GM21447 (cell line): ENCODE data around the gene PLXNA4.

ENCODE experiments used
- ATAC-seq: cut with Tn5 transposase; IDR thresholded peaks from one replicate; pipeline ENCODE4 v1.9.1; 2021; ENCODE audit not compliant: unreplicated experiment

PLXNA4 gene

DNA sequence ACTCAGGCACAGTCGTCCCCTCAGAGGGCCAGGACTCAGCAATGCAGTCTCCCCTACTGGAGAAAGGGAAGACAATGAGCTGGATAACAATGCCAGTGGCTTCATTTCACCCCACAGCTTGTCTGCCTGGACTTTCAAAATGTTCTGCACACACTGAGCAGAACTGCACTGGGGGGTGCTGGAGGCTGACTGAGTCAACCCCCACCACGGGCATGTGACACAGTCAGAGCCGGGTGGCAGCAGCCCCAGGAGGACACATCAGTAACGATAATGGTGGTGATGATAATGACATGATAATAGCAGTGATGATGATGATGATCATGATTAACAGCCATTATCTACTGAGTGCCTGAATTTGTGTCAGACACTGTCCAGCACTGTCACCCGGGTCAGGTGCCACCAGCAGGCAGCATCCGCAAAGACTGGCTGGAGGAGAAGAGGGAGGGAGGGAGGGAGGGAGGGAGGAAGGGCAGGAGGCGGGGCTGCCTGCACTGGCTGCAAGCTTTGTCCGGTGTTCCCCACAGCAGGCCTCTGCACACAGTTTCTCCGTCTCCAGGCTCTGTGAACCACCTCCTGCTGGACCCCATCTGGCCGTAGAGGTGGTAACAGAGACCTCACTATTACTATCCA is 67.4 kb downstream of the PLXNA4 start:
- no peak for ATAC-seq

- no peak for ATAC-seq
Observed at GRCh38 chr7:132504852-132505251, 71.4 kb downstream of the PLXNA4 start.

- ATAC-seq = no peak
Observed at GRCh38 chr7:132504071-132504470, 72.2 kb downstream of the PLXNA4 start.

- no peak for ATAC-seq
Observed at GRCh38 chr7:132503415-132503814, 72.9 kb downstream of the PLXNA4 start.

GRCh38 chr7:132501956-132502355 is 74.3 kb downstream of the PLXNA4 start:
- no peak for ATAC-seq

DNA sequence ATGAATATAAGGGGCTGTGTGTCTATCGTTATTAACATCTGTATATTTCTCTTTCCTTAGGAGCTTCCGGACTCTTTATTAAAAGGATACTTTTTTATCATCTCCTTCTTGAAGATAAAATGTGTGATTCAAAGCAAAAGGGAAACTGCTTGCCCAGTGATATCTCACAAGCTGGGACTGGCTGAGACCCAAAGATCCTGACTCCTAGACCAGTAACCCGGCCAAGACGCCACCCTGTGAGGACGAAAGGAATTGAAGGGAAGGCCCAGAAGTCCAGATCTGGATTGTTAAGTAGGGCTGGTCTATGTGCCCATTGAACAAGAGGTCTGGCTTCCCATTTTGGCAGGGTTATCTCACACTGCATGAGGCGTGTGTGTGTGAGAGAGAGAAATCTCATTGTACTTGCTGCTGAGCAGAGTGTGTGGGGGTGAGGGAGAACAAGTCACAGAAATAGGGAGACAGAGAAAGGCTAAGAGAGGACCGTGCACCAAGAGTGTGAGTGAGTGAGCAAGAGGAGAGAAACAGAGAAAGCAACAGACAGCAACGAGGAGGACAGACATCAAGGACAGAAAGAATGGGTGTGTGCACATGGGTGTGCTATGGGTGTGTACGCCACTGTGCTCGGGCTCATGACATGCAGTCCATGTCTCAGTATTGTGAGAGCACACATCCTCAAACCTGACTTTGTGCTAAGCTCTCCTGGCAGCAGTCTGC is 75.4 kb downstream of the PLXNA4 start:
- ATAC-seq = no peak

- ATAC-seq = no peak
Observed at GRCh38 chr7:132499487-132499886, 76.8 kb downstream of the PLXNA4 start.

GRCh38 chr7:132499065-132499464 is 77.2 kb downstream of the PLXNA4 start:
- ATAC-seq = no peak

- ATAC-seq = no peak
Observed at GRCh38 chr7:132498319-132498718, 78.0 kb downstream of the PLXNA4 start.

DNA sequence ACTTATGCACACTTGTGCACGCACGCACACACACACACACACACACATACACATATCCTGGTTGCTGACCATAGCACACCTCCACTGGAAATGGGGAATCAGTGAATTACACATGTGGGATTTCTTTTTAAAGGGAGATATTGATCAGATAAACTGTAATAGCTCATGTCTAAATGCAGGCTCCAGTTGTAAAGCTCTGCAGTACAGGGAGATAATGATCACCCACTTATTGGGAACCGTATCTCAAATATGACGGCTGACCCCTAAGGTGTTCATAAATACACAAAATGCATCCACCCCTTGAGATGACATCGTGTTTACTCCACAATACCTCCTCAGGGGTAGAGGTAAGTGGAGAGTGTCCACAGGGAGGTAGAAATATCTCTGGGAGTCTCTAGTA is 79.2 kb downstream of the PLXNA4 start:
- no peak for ATAC-seq

- ATAC-seq = no peak
Observed at GRCh38 chr7:132495936-132496335, 80.3 kb downstream of the PLXNA4 start.

DNA sequence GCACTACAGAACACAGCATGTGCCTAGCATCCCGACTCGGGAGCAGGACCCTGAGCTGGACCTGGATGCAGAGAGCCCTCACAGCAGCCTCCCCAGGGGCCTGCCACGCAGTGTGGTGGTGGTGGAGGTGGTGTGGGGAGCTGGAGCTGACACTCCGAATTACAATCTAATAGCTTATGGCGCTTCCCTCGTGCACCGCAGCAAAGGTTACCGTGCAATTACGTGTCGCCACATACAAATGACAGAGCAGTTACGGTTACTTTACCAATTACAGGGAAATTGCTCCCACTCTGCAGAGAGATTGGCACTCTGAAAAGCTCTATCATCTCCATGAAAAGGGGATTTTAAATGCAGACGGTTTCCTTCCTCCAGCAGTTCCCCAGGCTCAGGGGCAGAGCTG is 81.8 kb downstream of the PLXNA4 start:
- no peak for ATAC-seq

GRCh38 chr7:132492823-132493445 is 83.3 kb downstream of the PLXNA4 start:
- ATAC-seq = no peak

GRCh38 chr7:132491391-132491945 is 84.8 kb downstream of the PLXNA4 start:
- ATAC-seq = no peak

GRCh38 chr7:132490474-132490873 is 85.8 kb downstream of the PLXNA4 start:
- ATAC-seq = no peak

DNA sequence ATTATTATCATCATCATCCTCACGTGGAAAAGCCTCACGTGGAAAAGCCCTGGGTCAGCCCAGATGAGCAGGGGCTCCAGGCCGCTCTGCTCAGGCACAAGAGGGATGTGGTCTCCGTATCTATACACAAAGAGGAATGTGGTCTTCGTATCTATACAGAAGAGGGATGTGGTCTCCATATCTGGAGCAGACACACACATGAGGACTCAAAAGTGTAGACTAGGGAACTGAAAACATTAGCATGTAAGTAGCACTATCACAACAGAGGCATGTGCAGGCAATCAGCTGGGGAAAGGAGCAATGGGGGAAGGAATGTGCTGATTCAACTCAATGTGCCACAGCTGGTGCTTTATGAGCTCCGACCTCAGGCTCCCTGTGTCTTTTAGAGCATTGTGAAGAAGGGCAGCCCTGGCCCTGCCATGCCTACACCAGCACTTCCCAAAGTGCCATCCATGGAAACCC is 86.5 kb downstream of the PLXNA4 start:
- no peak for ATAC-seq

GRCh38 chr7:132488634-132489302 is 87.5 kb downstream of the PLXNA4 start:
- no peak for ATAC-seq

- ATAC-seq = no peak
Observed at GRCh38 chr7:132486274-132486610, 90.0 kb downstream of the PLXNA4 start.

GRCh38 chr7:132485600-132486273 is 90.5 kb downstream of the PLXNA4 start:
- no peak for ATAC-seq

DNA sequence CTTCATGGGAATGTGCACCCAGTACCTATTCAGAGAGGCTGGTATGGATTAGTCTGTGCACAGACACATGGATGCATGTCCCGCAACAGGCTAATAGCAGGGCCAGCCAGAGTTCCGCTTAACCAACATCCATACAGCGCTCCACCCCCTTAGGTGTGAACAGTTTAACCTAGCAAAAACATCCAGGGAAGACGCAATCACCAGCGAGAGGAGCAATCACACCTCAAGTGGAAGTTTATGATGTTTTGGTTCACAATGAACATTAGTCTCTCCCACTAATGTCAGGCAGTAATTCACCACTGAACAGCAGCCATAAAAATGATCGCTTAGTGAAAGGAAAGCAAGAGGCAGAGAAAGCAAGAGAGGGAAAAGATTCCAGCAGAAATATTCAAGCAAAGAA is 91.1 kb downstream of the PLXNA4 start:
- no peak for ATAC-seq

- no peak for ATAC-seq
Observed at GRCh38 chr7:132482866-132483265, 93.4 kb downstream of the PLXNA4 start.
